Left lung (tissue), 10 donors: Measurements from ENCODE around the gene TEDC1. TPM values are rescaled to one million over a fixed set of nuclear protein-coding genes. Genes with fewer than 3 reads are reported as not detected.

Experiments used
- ATAC-seq: fragments of 200-7000 bp; cut with Tn5 transposase; one replicate; pipeline ENCODE4 v1.9.1; 2020; ENCODE audit warnings: moderate library complexity
- DNase-seq, 4 donors: peaks; one replicate each; pipeline ENCODE4 v3.0.0-alpha.2; 2013 to 2020
- H3K27ac ChIP-seq, 2 donors: fragments of 200-600 bp; sonication (generic) in 1 of 2; one replicate each; pipeline versions ENCODE4 v1.5.0 to v1.8.0; 2020 to 2021
- H3K27me3 ChIP-seq, 2 donors: fragments of 200-600 bp; sonication (generic) in 1 of 2; one replicate each; pipeline versions ENCODE4 v1.5.0 to v1.8.0; 2020 to 2021
- H3K36me3 ChIP-seq, 2 donors: fragments of 200-600 bp; sonication (generic) in 1 of 2; one replicate each; pipeline versions ENCODE4 v1.5.0 to v1.8.0; 2020 to 2021
- H3K4me1 ChIP-seq, 2 donors: fragments of 200-600 bp; one replicate each; pipeline ENCODE4 v1.8.0; 2021
- H3K4me3 ChIP-seq, 2 donors: fragments of 200-600 bp; sonication (generic) in 1 of 2; one replicate each; pipeline versions ENCODE4 v1.5.0 to v1.8.0; 2020 to 2021; ENCODE audit warnings: mild to moderate bottlenecking in 1 of 2
- H3K9me3 ChIP-seq, 2 donors: fragments of 200-600 bp; sonication (generic) in 1 of 2; one replicate each; pipeline versions ENCODE4 v1.5.0 to v1.8.0; 2020 to 2021
- intact Hi-C, 2 donors: fragments of 100-400 bp; cut with DNase I; formaldehyde crosslinking; loops; one replicate each; pipeline versions ENCODE4 v1.11.2 to v1.14.2; 2022
- polyA plus RNA-seq, 6 donors: library from polyadenylated mRNA; unstranded; fragments of 120-200 nt; gene quantifications; one replicate each; pipeline ENCODE4 v1.2.1, GENCODE V29; 2013; ENCODE audit not compliant: insufficient read length in 6 of 6
- total RNA-seq, 2 donors: library from RNA; stranded (reverse); fragmentation: NEBNext Ultra II Directional; extraction: Animal tissue kit (Norgen Biotek cat#: 25700); gene quantifications; one replicate each; pipeline ENCODE4 v1.2.1, GENCODE V29; 2021
- TF ChIP-seq, protein P1 (sequence below), 2 donors: fragments of 200-600 bp; sonication (generic) in 1 of 2; IDR thresholded peaks; one replicate each; pipeline versions ENCODE4 v1.5.0 to v1.8.0; 2021; ENCODE audit warnings: antibody characterized with exemption in 2 of 2
- donor health status: DM: no; HTN: yes; CAD: no.
- donor health status: DM: no; HTN: no; CAD: no.

The TEDC1 gene
- total and polyA plus RNA-seq, 8 donors: 5.9 to 16.8 (median 8.8) TPM

- Histone ChIP-seq H3K36me3 (peaks cover 0 to 45% of the 10 kb centered on the region in 2 donors), H3K4me1 (peaks cover 32 to 54% of the 10 kb centered on the region in 2 donors), H3K9me3 (no peaks in the 10 kb centered on the region), H3K4me3 (no peak overlapping the region), H3K27me3 (peaks cover 0 to 38% of the 10 kb centered on the region in 2 donors), H3K27ac (peak overlapping the region in 1 of 2 donors; percentile 92)
- DNase-seq (peak in 1 of 4 donors; percentile 88), ATAC-seq (no peak)
- intact Hi-C loops: no loop called here
- TF ChIP-seq, protein P1, sequence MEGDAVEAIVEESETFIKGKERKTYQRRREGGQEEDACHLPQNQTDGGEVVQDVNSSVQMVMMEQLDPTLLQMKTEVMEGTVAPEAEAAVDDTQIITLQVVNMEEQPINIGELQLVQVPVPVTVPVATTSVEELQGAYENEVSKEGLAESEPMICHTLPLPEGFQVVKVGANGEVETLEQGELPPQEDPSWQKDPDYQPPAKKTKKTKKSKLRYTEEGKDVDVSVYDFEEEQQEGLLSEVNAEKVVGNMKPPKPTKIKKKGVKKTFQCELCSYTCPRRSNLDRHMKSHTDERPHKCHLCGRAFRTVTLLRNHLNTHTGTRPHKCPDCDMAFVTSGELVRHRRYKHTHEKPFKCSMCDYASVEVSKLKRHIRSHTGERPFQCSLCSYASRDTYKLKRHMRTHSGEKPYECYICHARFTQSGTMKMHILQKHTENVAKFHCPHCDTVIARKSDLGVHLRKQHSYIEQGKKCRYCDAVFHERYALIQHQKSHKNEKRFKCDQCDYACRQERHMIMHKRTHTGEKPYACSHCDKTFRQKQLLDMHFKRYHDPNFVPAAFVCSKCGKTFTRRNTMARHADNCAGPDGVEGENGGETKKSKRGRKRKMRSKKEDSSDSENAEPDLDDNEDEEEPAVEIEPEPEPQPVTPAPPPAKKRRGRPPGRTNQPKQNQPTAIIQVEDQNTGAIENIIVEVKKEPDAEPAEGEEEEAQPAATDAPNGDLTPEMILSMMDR (IDR thresholded peaks at IDR 0.05): no peak
Observed at GRCh38 chr14:105471297-105471821, 19.7 kb upstream of the TEDC1 start.

DNA sequence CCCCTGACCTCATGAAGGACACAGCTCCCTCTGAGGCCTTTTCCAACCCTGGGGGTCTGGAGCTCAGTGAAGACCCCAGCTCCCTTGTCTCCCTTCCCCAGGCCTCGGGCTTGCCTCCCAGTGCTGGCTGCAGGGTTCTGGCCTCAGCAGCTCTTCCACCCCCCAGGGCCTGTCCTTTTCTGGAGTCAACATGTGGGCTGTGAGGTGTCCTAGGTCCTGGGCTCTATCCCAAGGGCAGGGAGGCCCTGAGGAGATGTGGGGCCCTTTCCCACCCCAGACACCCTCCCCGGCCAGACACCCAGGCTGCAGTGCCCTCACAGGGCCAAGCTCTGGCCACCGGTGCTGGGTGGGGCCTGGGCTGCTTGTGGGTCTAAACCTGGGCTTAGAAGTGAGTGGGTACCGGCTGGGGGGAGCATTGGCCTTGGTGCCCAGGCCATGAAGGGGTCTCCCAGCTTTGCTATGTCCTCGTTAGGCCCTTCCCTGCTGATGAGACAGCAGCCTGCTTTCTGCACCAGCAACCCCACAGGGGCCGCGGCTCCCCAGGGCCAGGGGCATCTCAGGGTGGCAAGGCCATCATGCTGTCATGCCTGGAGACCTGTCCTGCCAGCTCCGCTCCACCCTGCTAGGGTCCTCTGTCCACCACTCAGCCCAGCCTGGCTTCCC, 19.1 kb upstream of the TEDC1 start:
- DNase-seq: no peak
- H3K4me1 ChIP-seq: peaks cover 37 to 58% of the 10 kb centered on the region in 2 donors
- no peaks in the 10 kb centered on the region for H3K9me3 ChIP-seq
- H3K27me3 ChIP-seq: peaks cover 0 to 44% of the 10 kb centered on the region in 2 donors
- H3K36me3 ChIP-seq: peaks cover 0 to 39% of the 10 kb centered on the region in 2 donors
- no peak overlapping the region for H3K4me3 ChIP-seq
- intact Hi-C loops: no loop called here
- peak overlapping the region; percentile 84 to 92 for H3K27ac ChIP-seq
- TF ChIP-seq, protein P1 (IDR thresholded peaks at IDR 0.05): no peak
- no peak for ATAC-seq

- Histone ChIP-seq H3K36me3 (peaks cover 0 to 33% of the 10 kb centered on the region in 2 donors), H3K9me3 (no peaks in the 10 kb centered on the region), H3K4me1 (peaks cover 41 to 62% of the 10 kb centered on the region in 2 donors), H3K27ac (peak overlapping the region; percentile 84 to 92), H3K27me3 (peaks cover 0 to 49% of the 10 kb centered on the region in 2 donors), H3K4me3 (no peak overlapping the region)
- ATAC-seq (peak; percentile 14), DNase-seq (peak in 1 of 4 donors; percentile 74)
- intact Hi-C loops: no loop called here
- TF ChIP-seq, protein P1 (IDR thresholded peaks at IDR 0.05): no peak
Observed at GRCh38 chr14:105472486-105472991, 18.5 kb upstream of the TEDC1 start.

GRCh38 chr14:105473033-105473676, 17.9 kb upstream of the TEDC1 start:
- peaks cover 41 to 62% of the 10 kb centered on the region in 2 donors for H3K4me1 ChIP-seq
- H3K4me3 ChIP-seq: peak overlapping the region in 1 of 2 donors; percentile 52

More at GRCh38 chr14:105473033-105473676, 17.9 kb upstream of the TEDC1 start:
- ATAC-seq: peak; percentile 8
- H3K27me3 ChIP-seq: peaks cover 0 to 54% of the 10 kb centered on the region in 2 donors
- no peaks in the 10 kb centered on the region for H3K9me3 ChIP-seq
- H3K27ac ChIP-seq: peak overlapping the region; percentile 84 to 92
- intact Hi-C loops: no loop called here
- TF ChIP-seq, protein P1 (IDR thresholded peaks at IDR 0.05): no peak
- peak in 2 of 4 donors; percentile 51 to 68 for DNase-seq
- H3K36me3 ChIP-seq: peaks cover 0 to 28% of the 10 kb centered on the region in 2 donors
